KMS-11 (cell line): ENCODE measurements around the gene CHRNA1.

Experiments
- H2AFZ ChIP-seq: fragments of 200-600 bp; sonication (generic); 2 replicates; pipeline ENCODE4 v1.6.1; 2016; ENCODE audit warnings: antibody characterized with exemption, mixed run types, low read depth
- H3K27ac ChIP-seq: fragments of 200-600 bp; sonication (generic); 2 replicates; pipeline ENCODE4 v1.6.1; 2016; ENCODE audit warnings: mild to moderate bottlenecking, mixed run types
- H3K27me3 ChIP-seq: fragments of 200-600 bp; sonication (generic); 2 replicates; pipeline ENCODE4 v1.6.1; 2017; ENCODE audit warnings: mild to moderate bottlenecking, low read depth, mixed run types, moderate library complexity; ENCODE audit not compliant: insufficient read depth
- H3K36me3 ChIP-seq: fragments of 200-600 bp; sonication (generic); 2 replicates; pipeline ENCODE4 v1.6.1; 2017; ENCODE audit warnings: mild to moderate bottlenecking, mixed run types; ENCODE audit not compliant: insufficient read depth
- H3K4me1 ChIP-seq: fragments of 200-600 bp; sonication (generic); 2 replicates; pipeline ENCODE4 v1.6.1; 2016; ENCODE audit warnings: mild to moderate bottlenecking, low read depth, mixed run types; ENCODE audit not compliant: poor library complexity, severe bottlenecking
- H3K4me2 ChIP-seq: fragments of 200-600 bp; sonication (generic); 2 replicates; pipeline ENCODE4 v1.7.0; 2016; ENCODE audit warnings: mild to moderate bottlenecking, mixed run types
- H3K4me3 ChIP-seq: fragments of 200-600 bp; sonication (generic); IDR thresholded peaks from 2 replicates; pipeline ENCODE4 v1.6.1; 2017; ENCODE audit warnings: low read depth, low read length, mixed read lengths; ENCODE audit not compliant: insufficient read depth
- H3K79me2 ChIP-seq: fragments of 200-600 bp; sonication (generic); 2 replicates; pipeline ENCODE4 v1.6.1; 2016; ENCODE audit warnings: low read depth, mixed run types; ENCODE audit not compliant: insufficient read depth
- H3K9ac ChIP-seq: fragments of 200-600 bp; sonication (generic); 2 replicates; pipeline ENCODE4 v1.6.1; 2016; ENCODE audit warnings: mild to moderate bottlenecking, mixed run types
- H4K20me1 ChIP-seq: fragments of 200-600 bp; sonication (generic); 2 replicates; pipeline ENCODE4 v1.6.1; 2016; ENCODE audit warnings: mild to moderate bottlenecking, mixed run types; ENCODE audit not compliant: insufficient read depth
- CTCF ChIP-seq: fragments of 200-600 bp; sonication (generic); conservative IDR thresholded peaks from 2 replicates; pipeline ENCODE4 v1.6.1; 2017; ENCODE audit warnings: low read depth, mild to moderate bottlenecking, antibody characterized with exemption, low read length, moderate library complexity, mixed read lengths

The CHRNA1 gene

DNA sequence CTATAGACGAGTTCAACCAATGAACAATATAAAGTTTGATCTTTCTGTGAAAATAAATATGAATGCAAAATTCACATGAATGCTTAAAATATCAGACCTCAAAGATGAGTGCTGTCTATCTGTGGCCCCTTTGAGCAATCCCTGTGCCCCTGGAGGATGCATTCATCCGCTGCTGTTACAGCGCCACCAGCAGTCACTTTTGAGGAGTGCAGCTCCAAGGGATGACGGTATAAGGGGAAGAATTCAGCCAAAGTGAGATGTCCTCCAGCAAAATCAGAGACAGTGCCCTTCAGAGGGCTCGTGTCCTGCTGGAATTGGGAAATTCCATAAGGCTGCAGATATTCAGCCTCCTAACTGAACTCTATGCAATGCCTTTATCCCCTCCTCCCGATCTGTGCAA is 12.0 kb upstream of the CHRNA1 start:
- Histone ChIP-seq H3K27me3 (no peaks in the 10 kb centered on the region), H3K79me2 (no peaks in the 10 kb centered on the region), H3K4me1 (peaks cover 5% of the 10 kb centered on the region), H3K27ac (no peak overlapping the region), H3K36me3 (no peaks in the 10 kb centered on the region), H4K20me1 (no peaks in the 10 kb centered on the region), H3K9ac (no peak overlapping the region), H2AFZ (no peak overlapping the region), H3K4me2 (no peak overlapping the region), H3K4me3 (no peak overlapping the region)
- peak; percentile 58 for TF ChIP-seq CTCF

- Histone ChIP-seq H3K4me1 (peaks cover 5% of the 10 kb centered on the region), H3K79me2 (no peaks in the 10 kb centered on the region), H3K27ac (no peak overlapping the region)
Measured at GRCh38 chr2:174775571-174775980, 11.3 kb upstream of the CHRNA1 start.

DNA sequence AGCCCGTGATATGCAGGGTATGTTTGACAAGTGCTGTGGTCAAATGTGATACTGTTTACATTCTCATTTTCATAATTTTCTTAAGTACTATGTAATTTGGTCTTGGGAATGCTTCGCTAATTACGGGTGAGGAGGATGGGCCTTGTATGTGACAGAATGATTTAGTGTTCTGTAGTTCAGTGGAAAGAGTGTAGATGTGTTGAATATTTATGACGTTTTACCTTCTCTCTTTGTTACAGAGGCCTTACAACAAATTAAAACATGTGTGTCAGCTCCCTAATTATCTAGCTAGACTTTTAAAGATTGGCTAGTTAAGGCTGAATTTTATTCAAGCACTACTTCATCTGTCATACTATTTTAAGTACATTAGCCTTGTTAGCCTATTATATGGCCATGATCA is 10.6 kb upstream of the CHRNA1 start:
- Histone ChIP-seq H3K79me2 (no peaks in the 10 kb centered on the region), H3K27me3 (no peaks in the 10 kb centered on the region), H3K4me1 (peaks cover 5% of the 10 kb centered on the region), H2AFZ (no peak overlapping the region), H3K9ac (no peak overlapping the region), H3K4me3 (no peak overlapping the region), H3K36me3 (no peaks in the 10 kb centered on the region), H3K4me2 (no peak overlapping the region), H3K27ac (no peak overlapping the region), H4K20me1 (no peaks in the 10 kb centered on the region)
- TF ChIP-seq CTCF, result no peak

More at GRCh38 chr2:174775571-174775980, 11.3 kb upstream of the CHRNA1 start:
- Histone ChIP-seq H3K36me3 (no peaks in the 10 kb centered on the region), H2AFZ (no peak overlapping the region), H3K27me3 (no peaks in the 10 kb centered on the region), H3K9ac (no peak overlapping the region), H3K4me2 (no peak overlapping the region), H4K20me1 (no peaks in the 10 kb centered on the region), H3K4me3 (no peak overlapping the region)
- TF ChIP-seq CTCF, result no peak

DNA sequence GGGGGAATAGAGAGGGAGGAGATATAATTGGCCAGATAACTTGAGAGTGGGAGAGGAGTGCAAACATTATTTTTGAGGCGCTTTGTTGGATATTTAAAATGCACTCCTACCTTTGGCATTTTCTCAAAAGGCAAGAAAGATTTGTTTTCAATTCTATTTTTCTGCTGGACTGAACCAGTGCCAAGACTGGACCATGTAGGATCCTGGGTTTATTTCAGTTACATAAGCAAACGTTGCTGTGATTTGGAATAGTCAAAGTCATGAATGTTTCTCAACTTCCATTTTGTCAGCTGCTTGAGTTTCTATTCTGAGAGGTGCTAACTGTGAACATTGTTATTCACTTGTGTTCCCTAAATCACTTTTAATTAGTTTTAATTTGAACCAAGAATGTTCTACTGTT is 8.9 kb upstream of the CHRNA1 start:
- no peak overlapping the region for H3K4me3 ChIP-seq
- no peaks in the 10 kb centered on the region for H3K36me3 ChIP-seq
- H4K20me1 ChIP-seq, result no peaks in the 10 kb centered on the region
- no peaks in the 10 kb centered on the region for H3K27me3 ChIP-seq
- H3K4me1 ChIP-seq, result peaks cover 5% of the 10 kb centered on the region
- TF ChIP-seq CTCF, result no peak
- H2AFZ ChIP-seq, result no peak overlapping the region
- no peak overlapping the region for H3K9ac ChIP-seq
- no peak overlapping the region for H3K27ac ChIP-seq
- no peaks in the 10 kb centered on the region for H3K79me2 ChIP-seq
- H3K4me2 ChIP-seq, result no peak overlapping the region

DNA sequence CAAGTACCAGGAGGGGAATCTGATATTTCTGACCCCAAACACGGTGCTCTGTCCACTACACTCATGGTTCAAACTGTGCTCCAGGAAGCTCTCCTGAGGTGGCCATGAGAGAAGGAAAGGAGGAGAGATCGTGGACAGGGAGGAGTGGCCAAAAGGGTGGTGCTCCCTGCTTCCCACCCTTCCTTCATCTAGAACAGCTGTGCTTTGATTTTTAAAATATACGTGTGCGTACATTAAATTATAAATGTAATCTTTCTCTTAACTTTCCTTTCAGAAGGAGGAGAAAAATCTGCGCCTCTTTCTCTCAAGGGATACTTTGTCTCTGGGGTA is 8.2 kb upstream of the CHRNA1 start:
- Histone ChIP-seq H3K79me2 (no peaks in the 10 kb centered on the region), H3K4me1 (peaks cover 5% of the 10 kb centered on the region), H3K4me3 (no peak overlapping the region), H3K27ac (no peak overlapping the region), H3K9ac (no peak overlapping the region), H3K36me3 (no peaks in the 10 kb centered on the region), H2AFZ (peak overlapping the region; percentile 50; the same call in 1 of the 2 replicates), H3K4me2 (no peak overlapping the region), H3K27me3 (no peaks in the 10 kb centered on the region), H4K20me1 (no peaks in the 10 kb centered on the region)
- TF ChIP-seq CTCF, result no peak
